Uterus (tissue), 4 donors: ENCODE measurements around the gene GRID2. TPM values are rescaled to one million over a fixed set of nuclear protein-coding genes. Genes with fewer than 3 reads are reported as not detected.

Source experiments
- DNase-seq, 2 donors: peaks; one replicate each; pipeline ENCODE4 v3.0.0-alpha.2; 2019 to 2020
- H3K27ac ChIP-seq, 2 donors: fragments of 200-600 bp; sonication (generic); 1 replicate in 1 of 2; 2 replicates in 1 of 2; pipeline ENCODE4 v1.5.1; 2016 to 2018
- H3K27me3 ChIP-seq, 2 donors: fragments of 200-600 bp; sonication (generic); one replicate each; pipeline ENCODE4 v1.5.1; 2018 to 2019; ENCODE audit warnings: control low read depth in 1 of 2
- H3K36me3 ChIP-seq, 2 donors: fragments of 200-600 bp; sonication (generic); one replicate each; pipeline ENCODE4 v1.5.1; 2019; ENCODE audit warnings: control low read depth in 1 of 2
- H3K4me1 ChIP-seq, 2 donors: fragments of 200-600 bp; sonication (generic); one replicate each; pipeline ENCODE4 v1.5.1; 2018 to 2019; ENCODE audit warnings: control low read depth in 1 of 2
- H3K4me3 ChIP-seq, 2 donors: fragments of 200-600 bp; sonication (generic); 1 replicate in 1 of 2; 2 replicates in 1 of 2; pipeline ENCODE4 v1.5.1; 2018 to 2019; ENCODE audit warnings: mild to moderate bottlenecking in 1 of 2
- H3K9me3 ChIP-seq, 2 donors: fragments of 200-600 bp; sonication (generic); one replicate each; pipeline ENCODE4 v1.5.1; 2019; ENCODE audit warnings: control low read depth in 1 of 2
- POLR2A ChIP-seq, 2 donors: fragments of 450-650 bp; IDR thresholded peaks; one replicate each; pipeline ENCODE4 v1.6.1; 2016; ENCODE audit warnings: antibody characterized with exemption in 2 of 2, mild to moderate bottlenecking in 1 of 2, moderate library complexity in 1 of 2
- intact Hi-C: fragments of 100-400 bp; cut with DNase I; formaldehyde crosslinking; loops from one replicate; pipeline ENCODE4 v1.15.1; 2023; ENCODE audit warnings: low total_unique reads
- total RNA-seq, 4 donors: library from RNA; depleted of rRNA in 3 of 4; stranded (reverse); fragments of >200 nt in 3 of 4; gene quantifications; one replicate each; pipeline versions ENCODE4 v1.1.0 to v1.2.4, GENCODE V29; 2014 to 2023
- TF ChIP-seq, protein P1 (sequence below), 4 experiments: fragments of 200-600 bp in 2 of 4; fragments of 450-650 bp in 2 of 4; sonication (generic) in 2 of 4; IDR thresholded peaks; one replicate each; pipeline ENCODE4 v1.5.1; 2016 to 2019; ENCODE audit warnings: antibody characterized with exemption in 4 of 4, mild to moderate bottlenecking in 2 of 4, moderate library complexity in 1 of 4
- donor health status: DM: yes; HTN: yes; CAD: no.

Gene GRID2
- total RNA-seq, 4 donors from 2014 or later, result 0.27 to 33.3 (median 0.59) TPM; not detected in 1

DNA sequence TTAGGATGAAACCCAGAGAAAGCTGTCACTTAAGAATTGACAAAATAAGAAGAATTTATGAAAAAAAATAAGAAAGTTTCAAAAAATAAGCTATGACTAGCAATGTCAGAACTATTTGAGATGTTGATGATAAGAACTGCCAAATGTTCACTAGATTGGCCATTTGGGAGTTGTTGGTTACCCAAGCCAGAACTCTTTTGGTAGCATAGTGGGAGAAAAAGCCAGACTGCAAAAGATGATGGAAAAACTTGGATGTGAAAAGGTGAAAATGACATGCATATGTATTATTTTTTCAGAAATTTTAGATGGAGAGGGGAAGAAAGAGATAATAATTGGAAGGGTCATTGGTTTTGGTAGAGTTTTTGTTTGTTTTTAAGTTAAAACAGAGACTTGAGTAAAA, 1127.6 kb downstream of the GRID2 start:
- H3K27ac ChIP-seq, result no peak overlapping the region
- no peak for DNase-seq
- no peaks in the 10 kb centered on the region for H3K9me3 ChIP-seq
- no peaks in the 10 kb centered on the region for H3K4me1 ChIP-seq
- intact Hi-C loops, result no loop called here
- H3K27me3 ChIP-seq, result no peaks in the 10 kb centered on the region
- no peaks in the 10 kb centered on the region for H3K36me3 ChIP-seq
- TF ChIP-seq POLR2A (IDR thresholded peaks at IDR 0.05), result no peak
- H3K4me3 ChIP-seq, result no peak overlapping the region

DNA sequence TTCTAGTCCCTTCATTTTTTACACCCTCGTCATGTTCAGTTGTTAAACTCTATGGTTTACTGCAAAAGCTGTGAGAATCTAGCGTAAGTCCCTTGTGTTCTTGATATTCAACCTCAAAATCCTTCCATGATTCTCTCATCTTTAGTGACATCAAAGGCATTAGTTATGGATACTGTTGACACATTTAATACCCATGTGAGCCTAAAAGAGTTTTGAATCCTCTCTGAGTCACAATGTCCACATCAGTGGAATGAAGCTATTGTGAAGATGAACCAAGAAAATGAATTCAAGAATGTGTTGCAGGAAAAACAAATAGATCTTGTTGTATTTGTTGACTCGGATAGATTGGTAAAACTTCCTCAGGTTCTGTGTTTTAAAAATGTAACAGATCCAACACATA, 1130.1 kb downstream of the GRID2 start:
- intact Hi-C loops, result no loop called here
- H3K4me3 ChIP-seq, result no peak overlapping the region
- H3K36me3 ChIP-seq, result no peaks in the 10 kb centered on the region
- no peak overlapping the region for H3K27ac ChIP-seq
- H3K9me3 ChIP-seq, result no peaks in the 10 kb centered on the region
- no peaks in the 10 kb centered on the region for H3K27me3 ChIP-seq
- DNase-seq, result no peak
- H3K4me1 ChIP-seq, result no peaks in the 10 kb centered on the region
- TF ChIP-seq, protein P1, sequence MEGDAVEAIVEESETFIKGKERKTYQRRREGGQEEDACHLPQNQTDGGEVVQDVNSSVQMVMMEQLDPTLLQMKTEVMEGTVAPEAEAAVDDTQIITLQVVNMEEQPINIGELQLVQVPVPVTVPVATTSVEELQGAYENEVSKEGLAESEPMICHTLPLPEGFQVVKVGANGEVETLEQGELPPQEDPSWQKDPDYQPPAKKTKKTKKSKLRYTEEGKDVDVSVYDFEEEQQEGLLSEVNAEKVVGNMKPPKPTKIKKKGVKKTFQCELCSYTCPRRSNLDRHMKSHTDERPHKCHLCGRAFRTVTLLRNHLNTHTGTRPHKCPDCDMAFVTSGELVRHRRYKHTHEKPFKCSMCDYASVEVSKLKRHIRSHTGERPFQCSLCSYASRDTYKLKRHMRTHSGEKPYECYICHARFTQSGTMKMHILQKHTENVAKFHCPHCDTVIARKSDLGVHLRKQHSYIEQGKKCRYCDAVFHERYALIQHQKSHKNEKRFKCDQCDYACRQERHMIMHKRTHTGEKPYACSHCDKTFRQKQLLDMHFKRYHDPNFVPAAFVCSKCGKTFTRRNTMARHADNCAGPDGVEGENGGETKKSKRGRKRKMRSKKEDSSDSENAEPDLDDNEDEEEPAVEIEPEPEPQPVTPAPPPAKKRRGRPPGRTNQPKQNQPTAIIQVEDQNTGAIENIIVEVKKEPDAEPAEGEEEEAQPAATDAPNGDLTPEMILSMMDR (IDR thresholded peaks at IDR 0.05), result no peak
- TF ChIP-seq POLR2A (IDR thresholded peaks at IDR 0.05), result no peak

DNA sequence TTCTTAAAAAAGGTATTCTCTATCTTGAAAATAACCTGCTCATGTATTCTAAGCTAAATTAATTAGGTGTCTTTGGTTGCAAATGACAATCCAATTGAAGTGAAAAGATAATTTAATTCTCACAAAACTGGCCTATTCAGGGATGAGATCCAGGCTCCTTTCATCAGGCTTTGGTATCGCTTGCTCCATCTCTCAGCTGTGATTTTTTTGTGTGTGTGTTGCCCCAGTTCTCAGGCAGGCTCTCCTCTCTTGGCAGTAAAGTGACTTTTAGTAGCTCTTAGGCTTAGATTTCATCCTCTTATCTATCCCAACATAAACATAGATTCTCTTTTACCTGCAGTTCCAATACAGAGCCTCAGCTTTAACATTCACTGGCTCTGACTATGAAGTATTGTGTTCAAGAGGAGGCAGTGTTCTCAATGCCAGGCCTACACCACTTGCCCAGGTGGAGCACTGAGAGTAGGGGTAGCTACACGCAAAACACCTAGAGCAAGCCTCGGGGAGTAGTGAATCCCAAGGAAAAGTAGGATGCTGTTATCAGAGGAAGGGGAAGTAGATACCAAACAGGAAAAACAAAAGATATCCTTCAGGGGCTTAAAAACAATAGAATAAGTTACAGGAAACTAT, 1132.3 kb downstream of the GRID2 start:
- Histone ChIP-seq H3K4me1 (no peaks in the 10 kb centered on the region), H3K4me3 (no peak overlapping the region), H3K27me3 (no peaks in the 10 kb centered on the region), H3K9me3 (no peaks in the 10 kb centered on the region), H3K36me3 (no peaks in the 10 kb centered on the region), H3K27ac (no peak overlapping the region)
- intact Hi-C loops, result no loop called here
- TF ChIP-seq POLR2A (IDR thresholded peaks at IDR 0.05), result no peak
- TF ChIP-seq, protein P1 (IDR thresholded peaks at IDR 0.05), result no peak
- DNase-seq, result no peak

DNA sequence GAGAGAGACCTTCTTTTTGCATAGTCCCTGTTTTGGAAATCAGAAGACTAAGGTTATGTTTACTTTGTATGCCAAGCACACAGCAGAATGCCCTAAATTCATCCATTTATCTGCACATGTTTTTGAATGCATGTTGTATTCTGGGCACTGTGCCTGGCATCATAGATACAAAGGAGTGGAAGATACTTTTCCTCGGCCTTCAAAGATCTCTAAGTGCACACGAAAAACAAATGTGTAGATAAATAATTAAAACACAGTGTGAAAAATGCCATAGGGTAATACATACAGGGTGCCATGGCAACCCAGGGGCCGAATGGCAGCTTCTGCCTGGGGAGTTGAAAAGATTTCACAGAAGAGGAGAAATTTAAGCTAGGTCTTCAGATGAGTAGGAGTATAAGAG, 1134.2 kb downstream of the GRID2 start:
- no peak for TF ChIP-seq POLR2A (IDR thresholded peaks at IDR 0.05)
- TF ChIP-seq, protein P1 (IDR thresholded peaks at IDR 0.05), result no peak
- H3K27me3 ChIP-seq, result no peaks in the 10 kb centered on the region
- no peak for DNase-seq
- H3K27ac ChIP-seq, result no peak overlapping the region
- no peak overlapping the region for H3K4me3 ChIP-seq
- intact Hi-C loops, result no loop called here
- no peaks in the 10 kb centered on the region for H3K36me3 ChIP-seq
- H3K4me1 ChIP-seq, result no peaks in the 10 kb centered on the region
- H3K9me3 ChIP-seq, result no peaks in the 10 kb centered on the region

DNA sequence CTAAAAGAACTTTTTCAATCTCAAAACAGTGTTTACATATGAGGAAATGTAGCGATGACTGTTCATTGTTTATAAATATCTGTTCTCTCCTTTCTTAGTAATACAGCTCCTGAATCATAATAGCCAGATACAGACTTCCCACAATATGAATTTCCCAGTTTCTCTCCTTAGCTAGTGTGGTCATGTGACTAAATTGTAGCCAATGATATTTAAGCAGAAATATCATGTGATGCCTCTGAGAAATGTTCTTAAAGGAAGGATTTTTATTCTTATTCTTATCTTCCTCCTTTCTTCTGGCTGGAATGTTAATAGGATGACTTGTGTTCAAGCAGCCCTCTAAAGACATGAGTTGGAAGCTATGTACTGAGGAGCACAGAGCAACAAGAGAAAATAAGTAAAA, 1141.1 kb downstream of the GRID2 start:
- Histone ChIP-seq H3K36me3 (no peaks in the 10 kb centered on the region), H3K27me3 (no peaks in the 10 kb centered on the region), H3K27ac (no peak overlapping the region), H3K9me3 (no peaks in the 10 kb centered on the region), H3K4me3 (no peak overlapping the region), H3K4me1 (no peaks in the 10 kb centered on the region)
- no peak for DNase-seq
- TF ChIP-seq, protein P1 (IDR thresholded peaks at IDR 0.05), result no peak
- no peak for TF ChIP-seq POLR2A (IDR thresholded peaks at IDR 0.05)
- intact Hi-C loops, result no loop called here

DNA sequence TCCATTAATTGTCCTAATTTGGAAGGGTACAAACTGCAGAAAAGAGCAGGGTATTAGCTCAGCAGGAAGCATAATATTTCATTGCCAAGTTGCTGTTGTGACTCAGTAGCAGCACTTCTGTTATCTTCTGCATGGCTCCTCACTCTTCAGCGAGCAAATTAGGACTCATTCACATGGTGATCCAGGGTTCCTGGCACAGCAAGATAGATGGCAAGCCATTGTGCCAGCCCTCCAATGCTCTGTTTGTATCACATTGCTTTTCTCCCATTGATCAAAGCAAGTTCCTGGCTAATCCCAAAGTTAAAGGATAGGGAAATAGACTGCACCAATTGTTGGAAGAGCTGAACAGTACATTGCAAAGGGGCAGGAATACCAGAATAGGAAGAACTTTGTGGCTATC, 1142.3 kb downstream of the GRID2 start:
- no peak overlapping the region for H3K27ac ChIP-seq
- no peak overlapping the region for H3K4me3 ChIP-seq
- DNase-seq, result no peak
- intact Hi-C loops, result no loop called here
- no peaks in the 10 kb centered on the region for H3K9me3 ChIP-seq
- no peaks in the 10 kb centered on the region for H3K4me1 ChIP-seq
- no peaks in the 10 kb centered on the region for H3K27me3 ChIP-seq
- H3K36me3 ChIP-seq, result no peaks in the 10 kb centered on the region
- TF ChIP-seq, protein P1 (IDR thresholded peaks at IDR 0.05), result no peak
- no peak for TF ChIP-seq POLR2A (IDR thresholded peaks at IDR 0.05)
